Chondrocyte (in vitro differentiated cells): ENCODE measurements around the gene RALGAPB. TPM values are rescaled to one million over a fixed set of nuclear protein-coding genes. Genes with fewer than 3 reads are reported as not detected.

Source experiments
- DNase-seq: peaks from one replicate; pipeline ENCODE4 v3.0.0; 2021; ENCODE audit warnings: mixed read lengths, low spot score
- H3K27ac Mint-ChIP-seq: one replicate; pipeline ENCODE4 v1.8.0; 2021; ENCODE audit warnings: mild to moderate bottlenecking, moderate library complexity, mixed read lengths; ENCODE audit not compliant: unreplicated experiment
- H3K27me3 Mint-ChIP-seq: 2 replicates; pipeline ENCODE4 v1.8.0; 2021; ENCODE audit warnings: low read depth, mixed read lengths
- H3K36me3 Mint-ChIP-seq: 2 replicates; pipeline ENCODE4 v1.8.0; 2021; ENCODE audit warnings: low read depth, mixed read lengths
- H3K4me1 Mint-ChIP-seq: 2 replicates; pipeline ENCODE4 v1.8.0; 2021; ENCODE audit warnings: low read depth, mild to moderate bottlenecking, mixed read lengths
- H3K4me3 Mint-ChIP-seq: one replicate; pipeline ENCODE4 v1.8.0; 2021; ENCODE audit warnings: mild to moderate bottlenecking, moderate library complexity, mixed read lengths; ENCODE audit not compliant: unreplicated experiment
- H3K9me3 Mint-ChIP-seq: 2 replicates; pipeline ENCODE4 v1.8.0; 2021; ENCODE audit warnings: low read depth, mixed read lengths
- CTCF ChIP-seq: fragments of 200-600 bp; sonication (generic); IDR thresholded peaks from 2 replicates; pipeline ENCODE4 v1.5.0; 2021; ENCODE audit warnings: antibody characterized with exemption, mild to moderate bottlenecking, moderate library complexity
- total RNA-seq: library from RNA; stranded (reverse); gene quantifications from 3 replicates; pipeline ENCODE4 v1.2.1, GENCODE V29; 2021

Gene RALGAPB
- total RNA-seq, 1 donor from 2014 or later = 32.6 TPM

- no peaks in the 10 kb centered on the region for H3K4me1 Mint-ChIP-seq
- H3K27ac Mint-ChIP-seq = no peak overlapping the region
- no peak for DNase-seq
- no peaks in the 10 kb centered on the region for H3K9me3 Mint-ChIP-seq
- H3K27me3 Mint-ChIP-seq = no peaks in the 10 kb centered on the region
- H3K36me3 Mint-ChIP-seq = peaks cover 33% of the 10 kb centered on the region
- no peak for TF ChIP-seq CTCF
- no peak overlapping the region for H3K4me3 Mint-ChIP-seq
These were observed 75.9 kb downstream of the RALGAPB start for GRCh38 chr20:38548356-38549083.

- TF ChIP-seq CTCF = peak; percentile 36
- no peak overlapping the region for H3K27ac Mint-ChIP-seq
- H3K27me3 Mint-ChIP-seq = no peaks in the 10 kb centered on the region
- H3K36me3 Mint-ChIP-seq = peaks cover 45% of the 10 kb centered on the region
- no peaks in the 10 kb centered on the region for H3K4me1 Mint-ChIP-seq
- DNase-seq = no peak
- no peaks in the 10 kb centered on the region for H3K9me3 Mint-ChIP-seq
- no peak overlapping the region for H3K4me3 Mint-ChIP-seq
These were observed 77.6 kb downstream of the RALGAPB start for GRCh38 chr20:38550274-38550673.

GRCh38 chr20:38551056-38551626 lies 78.5 kb downstream of the RALGAPB start:
- Mint-ChIP-seq H3K4me3 (no peak overlapping the region), H3K27me3 (no peaks in the 10 kb centered on the region), H3K27ac (no peak overlapping the region), H3K9me3 (no peaks in the 10 kb centered on the region), H3K36me3 (peaks cover 38% of the 10 kb centered on the region), H3K4me1 (no peaks in the 10 kb centered on the region)
- no peak for TF ChIP-seq CTCF
- DNase-seq = no peak

GRCh38 chr20:38554986-38555385 lies 82.3 kb downstream of the RALGAPB start:
- DNase-seq = no peak
- H3K4me3 Mint-ChIP-seq = no peak overlapping the region
- no peaks in the 10 kb centered on the region for H3K4me1 Mint-ChIP-seq
- H3K27me3 Mint-ChIP-seq = no peaks in the 10 kb centered on the region
- H3K9me3 Mint-ChIP-seq = no peaks in the 10 kb centered on the region
- H3K36me3 Mint-ChIP-seq = peaks cover 37% of the 10 kb centered on the region
- no peak for TF ChIP-seq CTCF
- H3K27ac Mint-ChIP-seq = no peak overlapping the region

GRCh38 chr20:38555395-38555794 lies 82.8 kb downstream of the RALGAPB start:
- DNase-seq = no peak
- peaks cover 40% of the 10 kb centered on the region for H3K36me3 Mint-ChIP-seq
- H3K4me1 Mint-ChIP-seq = no peaks in the 10 kb centered on the region
- no peaks in the 10 kb centered on the region for H3K27me3 Mint-ChIP-seq
- no peak for TF ChIP-seq CTCF
- H3K4me3 Mint-ChIP-seq = no peak overlapping the region
- H3K9me3 Mint-ChIP-seq = no peaks in the 10 kb centered on the region
- no peak overlapping the region for H3K27ac Mint-ChIP-seq
